Neutrophil (primary cell): ENCODE results near the gene KIF5B.
"Not testable (repeated sequence)": the region's sequence is repeated elsewhere in the genome, so short reads cannot be mapped to it uniquely, and the experiment has no call there.

Source experiments
- H3K27ac ChIP-seq: fragments of 200-600 bp; sonication (generic); 2 replicates; pipeline ENCODE4 v1.5.1; 2016; ENCODE audit warnings: mild to moderate bottlenecking, moderate library complexity
- H3K27me3 ChIP-seq: fragments of 200-600 bp; sonication (generic); 2 replicates; pipeline ENCODE4 v1.6.0; 2016; ENCODE audit warnings: mild to moderate bottlenecking
- H3K36me3 ChIP-seq: fragments of 200-600 bp; sonication (generic); 2 replicates; pipeline ENCODE4 v1.5.1; 2017
- H3K4me1 ChIP-seq, 2 experiments: fragments of 200-600 bp in 1 of 2; sonication (generic) in 1 of 2; 1 replicate in 1 of 2; 2 replicates in 1 of 2; pipeline versions ENCODE4 v1.5.1 to v1.6.1; 2013 to 2016; ENCODE audit warnings: low read depth in 1 of 2, low read length in 1 of 2, mild to moderate bottlenecking in 1 of 2, moderate library complexity in 1 of 2; ENCODE audit not compliant: control insufficient read depth in 1 of 2, insufficient read depth in 1 of 2
- H3K4me3 ChIP-seq, 2 experiments: fragments of 200-600 bp in 1 of 2; sonication (generic) in 1 of 2; 1 replicate in 1 of 2; 2 replicates in 1 of 2; pipeline ENCODE4 v1.5.1; 2013 to 2016; ENCODE audit warnings: low read depth in 1 of 2, low read length in 1 of 2, mild to moderate bottlenecking in 1 of 2, moderate library complexity in 1 of 2
- H3K9me3 ChIP-seq: fragments of 200-600 bp; sonication (generic); 2 replicates; pipeline ENCODE4 v1.5.1; 2016
- TF ChIP-seq, protein P1 (sequence below): fragments of 200-600 bp; sonication (generic); IDR thresholded peaks from 2 replicates; pipeline ENCODE4 v1.5.1; 2016; ENCODE audit warnings: antibody characterized with exemption

The KIF5B gene

DNA sequence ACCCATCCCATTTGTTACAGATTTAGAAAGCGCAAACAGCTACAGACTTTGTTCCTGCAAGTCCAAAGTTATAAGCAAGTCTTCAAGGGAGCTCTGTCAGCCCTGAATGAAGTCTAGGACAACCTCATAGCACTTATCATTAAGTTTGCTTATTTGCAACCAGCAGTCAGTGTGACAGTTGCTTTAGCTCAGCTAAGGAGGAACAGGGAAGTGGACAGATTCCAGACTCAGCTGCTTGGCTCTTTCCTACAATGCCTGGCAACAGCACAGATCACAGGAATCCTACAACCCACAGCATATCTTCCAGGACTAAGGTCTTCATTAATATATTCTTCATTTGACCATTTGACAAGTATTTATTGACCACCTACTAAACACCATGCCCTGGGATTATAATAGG is 17.4 kb upstream of the KIF5B start:
- no peaks in the 10 kb centered on the region for H3K36me3 ChIP-seq
- H3K27me3 ChIP-seq = no peaks in the 10 kb centered on the region
- TF ChIP-seq, protein P1, sequence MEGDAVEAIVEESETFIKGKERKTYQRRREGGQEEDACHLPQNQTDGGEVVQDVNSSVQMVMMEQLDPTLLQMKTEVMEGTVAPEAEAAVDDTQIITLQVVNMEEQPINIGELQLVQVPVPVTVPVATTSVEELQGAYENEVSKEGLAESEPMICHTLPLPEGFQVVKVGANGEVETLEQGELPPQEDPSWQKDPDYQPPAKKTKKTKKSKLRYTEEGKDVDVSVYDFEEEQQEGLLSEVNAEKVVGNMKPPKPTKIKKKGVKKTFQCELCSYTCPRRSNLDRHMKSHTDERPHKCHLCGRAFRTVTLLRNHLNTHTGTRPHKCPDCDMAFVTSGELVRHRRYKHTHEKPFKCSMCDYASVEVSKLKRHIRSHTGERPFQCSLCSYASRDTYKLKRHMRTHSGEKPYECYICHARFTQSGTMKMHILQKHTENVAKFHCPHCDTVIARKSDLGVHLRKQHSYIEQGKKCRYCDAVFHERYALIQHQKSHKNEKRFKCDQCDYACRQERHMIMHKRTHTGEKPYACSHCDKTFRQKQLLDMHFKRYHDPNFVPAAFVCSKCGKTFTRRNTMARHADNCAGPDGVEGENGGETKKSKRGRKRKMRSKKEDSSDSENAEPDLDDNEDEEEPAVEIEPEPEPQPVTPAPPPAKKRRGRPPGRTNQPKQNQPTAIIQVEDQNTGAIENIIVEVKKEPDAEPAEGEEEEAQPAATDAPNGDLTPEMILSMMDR = no peak
- H3K4me3 ChIP-seq = no peak overlapping the region
- no peak overlapping the region for H3K27ac ChIP-seq
- H3K4me1 ChIP-seq = no peaks in the 10 kb centered on the region
- H3K9me3 ChIP-seq = no peaks in the 10 kb centered on the region

DNA sequence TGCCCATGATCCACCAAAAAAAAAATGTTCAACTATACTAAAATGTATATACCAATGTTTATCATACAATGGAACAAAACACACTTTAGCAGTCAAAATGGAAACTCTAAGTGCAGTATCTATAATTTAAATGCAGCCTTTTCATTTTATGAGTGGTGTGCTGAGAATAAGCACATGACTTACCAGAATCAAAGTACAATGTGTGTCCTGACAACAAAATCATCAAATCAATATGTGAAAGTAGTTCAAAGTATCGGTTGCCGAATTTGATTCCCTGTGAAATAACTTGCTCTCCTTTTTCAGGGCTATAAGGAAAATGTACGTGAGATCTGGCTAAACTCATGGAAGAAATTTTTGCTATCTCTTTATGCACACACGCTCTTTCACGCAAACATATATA is 16.9 kb upstream of the KIF5B start:
- Histone ChIP-seq H3K4me1 (no peaks in the 10 kb centered on the region), H3K27ac (no peak overlapping the region), H3K27me3 (no peaks in the 10 kb centered on the region), H3K36me3 (no peaks in the 10 kb centered on the region), H3K4me3 (no peak overlapping the region), H3K9me3 (no peaks in the 10 kb centered on the region)
- TF ChIP-seq, protein P1 = no peak

GRCh38 chr10:32072025-32072800 is 16.0 kb upstream of the KIF5B start:
- Histone ChIP-seq H3K9me3 (no peaks in the 10 kb centered on the region), H3K4me3 (no peak overlapping the region), H3K27me3 (no peaks in the 10 kb centered on the region), H3K4me1 (no peaks in the 10 kb centered on the region), H3K36me3 (no peaks in the 10 kb centered on the region), H3K27ac (no peak overlapping the region)
- TF ChIP-seq, protein P1 = no peak

DNA sequence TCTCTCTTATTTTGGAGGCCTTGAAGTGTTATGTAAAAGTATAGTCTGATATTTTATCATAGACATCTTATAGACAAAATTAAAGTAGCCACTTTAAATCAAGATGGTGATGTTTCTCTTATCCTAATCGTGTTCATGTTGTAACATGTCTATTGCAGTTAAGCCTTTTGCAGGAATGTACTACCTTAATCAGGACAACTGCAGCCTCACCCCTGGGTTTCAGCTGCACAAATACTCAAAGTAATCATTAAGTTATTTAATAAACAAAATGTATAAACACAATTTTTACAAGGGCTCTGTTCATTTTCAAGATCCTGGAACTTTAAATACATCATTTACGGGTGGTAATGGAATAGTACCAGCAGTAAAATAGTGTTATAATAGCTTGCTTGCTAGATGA is 14.4 kb upstream of the KIF5B start:
- no peaks in the 10 kb centered on the region for H3K9me3 ChIP-seq
- H3K4me1 ChIP-seq = peaks cover 0 to 5% of the 10 kb centered on the region in 2 experiments
- H3K27me3 ChIP-seq = no peaks in the 10 kb centered on the region
- no peaks in the 10 kb centered on the region for H3K36me3 ChIP-seq
- H3K27ac ChIP-seq = no peak overlapping the region
- TF ChIP-seq, protein P1 = no peak
- H3K4me3 ChIP-seq = no peak overlapping the region

DNA sequence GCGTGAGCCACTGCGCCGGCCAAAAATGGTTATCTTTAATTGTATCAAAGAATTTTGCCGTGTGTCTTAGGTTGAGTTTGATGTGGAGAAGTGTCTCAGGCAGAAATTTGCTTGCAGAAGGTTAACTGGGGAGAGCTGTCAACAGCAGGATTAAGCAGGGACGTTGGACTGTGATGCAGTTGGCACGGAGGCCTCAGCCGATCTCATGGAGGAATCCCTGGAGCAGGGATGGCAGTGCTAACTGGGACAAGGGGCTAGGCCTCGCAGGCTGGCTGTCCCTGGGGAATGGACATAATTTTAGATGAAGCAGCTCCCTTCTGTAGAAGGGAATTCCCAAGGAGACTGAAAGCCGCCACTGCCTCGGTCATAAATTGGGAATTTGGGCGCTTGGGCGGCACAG is 12.3 kb upstream of the KIF5B start:
- TF ChIP-seq, protein P1 = no peak

GRCh38 chr10:32067931-32068330 is 11.7 kb upstream of the KIF5B start:
- H3K27ac ChIP-seq, H3K4me1 ChIP-seq, H3K27me3 ChIP-seq, H3K4me3 ChIP-seq, H3K9me3 ChIP-seq, H3K36me3 ChIP-seq: not testable (repeated sequence)

More for the DNA sequence above, 12.3 kb upstream of the KIF5B start:
- Histone ChIP-seq H3K27me3 (no peaks in the 10 kb centered on the region), H3K36me3 (no peaks in the 10 kb centered on the region), H3K9me3 (no peaks in the 10 kb centered on the region), H3K4me1 (peaks cover 0 to 7% of the 10 kb centered on the region in 2 experiments), H3K27ac (no peak overlapping the region), H3K4me3 (no peak overlapping the region)
